RWPE2 (cell line): Measurements from ENCODE around the gene PRIM1.

ENCODE experiments used
- ATAC-seq: fragments of 200-7000 bp; cut with Tn5 transposase; 3 replicates; pipeline ENCODE4 v1.9.1; 2021; ENCODE audit warnings: low read depth
- DNase-seq: peaks from one replicate; pipeline ENCODE4 v3.0.0-alpha.2; 2020; ENCODE audit warnings: low spot score
- H3K27ac ChIP-seq: fragments of 450-650 bp; 2 replicates; pipeline ENCODE4 v1.5.1; 2017; ENCODE audit warnings: mild to moderate bottlenecking; ENCODE audit not compliant: poor library complexity, severe bottlenecking
- H3K27me3 ChIP-seq: fragments of 250-450 bp; sonication (Bioruptor Pico); 2 replicates; pipeline ENCODE4 v1.5.1; 2021; ENCODE audit warnings: mild to moderate bottlenecking, moderate library complexity; ENCODE audit not compliant: insufficient read depth, poor library complexity, severe bottlenecking
- H3K36me3 ChIP-seq: fragments of 250-450 bp; sonication (Bioruptor Pico); 2 replicates; pipeline ENCODE4 v1.5.1; 2020; ENCODE audit warnings: low read depth, mild to moderate bottlenecking, moderate library complexity
- H3K4me1 ChIP-seq: fragments of 250-450 bp; sonication (Bioruptor Pico); 2 replicates; pipeline ENCODE4 v1.5.1; 2021; ENCODE audit warnings: mild to moderate bottlenecking, moderate library complexity; ENCODE audit not compliant: insufficient read depth, poor library complexity, severe bottlenecking
- H3K4me3 ChIP-seq: fragments of 250-450 bp; sonication (Bioruptor Pico); 2 replicates; pipeline ENCODE4 v1.5.1; 2021; ENCODE audit warnings: mild to moderate bottlenecking, moderate library complexity; ENCODE audit not compliant: severe bottlenecking
- H3K9me3 ChIP-seq: fragments of 250-450 bp; sonication (Bioruptor Pico); 2 replicates; pipeline ENCODE4 v1.5.1; 2021; ENCODE audit warnings: mild to moderate bottlenecking, moderate library complexity; ENCODE audit not compliant: severe bottlenecking
- CTCF ChIP-seq: fragments of 450-650 bp; IDR thresholded peaks from one replicate; pipeline ENCODE4 v1.5.1; 2017; ENCODE audit warnings: mild to moderate bottlenecking, moderate library complexity; ENCODE audit not compliant: poor library complexity, severe bottlenecking

PRIM1 gene

GRCh38 chr12:56722832-56723231, 29.3 kb downstream of the PRIM1 start:
- no peaks in the 10 kb centered on the region for H3K9me3 ChIP-seq
- no peaks in the 10 kb centered on the region for H3K27me3 ChIP-seq
- peaks cover 22% of the 10 kb centered on the region for H3K4me1 ChIP-seq
- DNase-seq, result no peak
- H3K27ac ChIP-seq, result peak overlapping the region; percentile 79
- no peak for ATAC-seq
- H3K36me3 ChIP-seq, result peaks cover 67% of the 10 kb centered on the region
- peak overlapping the region; percentile 74 for H3K4me3 ChIP-seq
- no peak for TF ChIP-seq CTCF

- H3K4me3 ChIP-seq, result no peak overlapping the region
- no peaks in the 10 kb centered on the region for H3K9me3 ChIP-seq
- ATAC-seq (no peak), DNase-seq (no peak)
- H3K27ac ChIP-seq, result peak overlapping the region; percentile 79
- peaks cover 65% of the 10 kb centered on the region for H3K36me3 ChIP-seq
- peaks cover 22% of the 10 kb centered on the region for H3K4me1 ChIP-seq
- no peaks in the 10 kb centered on the region for H3K27me3 ChIP-seq
- no peak for TF ChIP-seq CTCF
Observed at GRCh38 chr12:56721721-56722120, 30.4 kb downstream of the PRIM1 start.

- Histone ChIP-seq H3K27me3 (no peaks in the 10 kb centered on the region), H3K4me3 (no peak overlapping the region), H3K27ac (peak overlapping the region; percentile 79), H3K9me3 (no peaks in the 10 kb centered on the region), H3K4me1 (peaks cover 22% of the 10 kb centered on the region), H3K36me3 (peaks cover 70% of the 10 kb centered on the region)
- ATAC-seq (no peak), DNase-seq (no peak)
- TF ChIP-seq CTCF, result no peak
Observed at GRCh38 chr12:56721216-56721615, 30.9 kb downstream of the PRIM1 start.

GRCh38 chr12:56720731-56721151, 31.4 kb downstream of the PRIM1 start:
- Histone ChIP-seq H3K4me3 (no peak overlapping the region), H3K27ac (peak overlapping the region; percentile 79), H3K36me3 (peaks cover 75% of the 10 kb centered on the region), H3K4me1 (peaks cover 22% of the 10 kb centered on the region), H3K27me3 (no peaks in the 10 kb centered on the region), H3K9me3 (no peaks in the 10 kb centered on the region)
- ATAC-seq (no peak), DNase-seq (no peak)
- TF ChIP-seq CTCF, result no peak

- Histone ChIP-seq H3K4me3 (no peak overlapping the region), H3K9me3 (no peaks in the 10 kb centered on the region), H3K36me3 (peaks cover 84% of the 10 kb centered on the region), H3K27ac (peak overlapping the region; percentile 79), H3K27me3 (no peaks in the 10 kb centered on the region), H3K4me1 (peaks cover 22% of the 10 kb centered on the region)
- ATAC-seq (no peak), DNase-seq (no peak)
- TF ChIP-seq CTCF, result no peak
Observed at GRCh38 chr12:56719056-56719455, 33.1 kb downstream of the PRIM1 start.
